ENCODE data around the gene TNRC6A. TPM values are rescaled to one million over a fixed set of nuclear protein-coding genes. Genes with fewer than 3 reads are reported as not detected.

TNRC6A gene
- total RNA-seq, 3 donors from 2014 or later: 49.3 to 84.9 (median 59.6) TPM

- TF ChIP-seq POLR2A (IDR thresholded peaks at IDR 0.05) (no peak), POLR2AphosphoS5 (IDR thresholded peaks at IDR 0.05) (no peak)
- TF ChIP-seq, protein P1, sequence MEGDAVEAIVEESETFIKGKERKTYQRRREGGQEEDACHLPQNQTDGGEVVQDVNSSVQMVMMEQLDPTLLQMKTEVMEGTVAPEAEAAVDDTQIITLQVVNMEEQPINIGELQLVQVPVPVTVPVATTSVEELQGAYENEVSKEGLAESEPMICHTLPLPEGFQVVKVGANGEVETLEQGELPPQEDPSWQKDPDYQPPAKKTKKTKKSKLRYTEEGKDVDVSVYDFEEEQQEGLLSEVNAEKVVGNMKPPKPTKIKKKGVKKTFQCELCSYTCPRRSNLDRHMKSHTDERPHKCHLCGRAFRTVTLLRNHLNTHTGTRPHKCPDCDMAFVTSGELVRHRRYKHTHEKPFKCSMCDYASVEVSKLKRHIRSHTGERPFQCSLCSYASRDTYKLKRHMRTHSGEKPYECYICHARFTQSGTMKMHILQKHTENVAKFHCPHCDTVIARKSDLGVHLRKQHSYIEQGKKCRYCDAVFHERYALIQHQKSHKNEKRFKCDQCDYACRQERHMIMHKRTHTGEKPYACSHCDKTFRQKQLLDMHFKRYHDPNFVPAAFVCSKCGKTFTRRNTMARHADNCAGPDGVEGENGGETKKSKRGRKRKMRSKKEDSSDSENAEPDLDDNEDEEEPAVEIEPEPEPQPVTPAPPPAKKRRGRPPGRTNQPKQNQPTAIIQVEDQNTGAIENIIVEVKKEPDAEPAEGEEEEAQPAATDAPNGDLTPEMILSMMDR (IDR thresholded peaks at IDR 0.05): no peak
- peaks cover 0 to under 1% of the 10 kb centered on the region in 2 donors for H3K9me3 ChIP-seq
- intact Hi-C loops (cut with DNase I; ENCODE audit: low total_unique reads): no loop called here
- no peak overlapping the region for H3K4me3 ChIP-seq
- no peaks in the 10 kb centered on the region for H3K4me1 ChIP-seq
- peak in 1 of 2 donors; percentile 59 for DNase-seq (ENCODE audit: low spot score in 2 of 2)
- no peak overlapping the region for H3K27ac ChIP-seq
- no peaks in the 10 kb centered on the region for H3K36me3 ChIP-seq
- H3K27me3 ChIP-seq: no peaks in the 10 kb centered on the region
These were observed 129.0 kb downstream of the TNRC6A start for GRCh38 chr16:24858219-24859041.

- TF ChIP-seq POLR2A (IDR thresholded peaks at IDR 0.05) (no peak), POLR2AphosphoS5 (IDR thresholded peaks at IDR 0.05) (no peak)
- TF ChIP-seq, protein P1 (IDR thresholded peaks at IDR 0.05): no peak
- no peaks in the 10 kb centered on the region for H3K4me1 ChIP-seq
- H3K4me3 ChIP-seq: no peak overlapping the region
- H3K27me3 ChIP-seq: no peaks in the 10 kb centered on the region
- H3K27ac ChIP-seq: no peak overlapping the region
- intact Hi-C loops (cut with DNase I; ENCODE audit: low total_unique reads): no loop called here
- H3K36me3 ChIP-seq: no peaks in the 10 kb centered on the region
- peaks cover 4 to 8% of the 10 kb centered on the region in 2 donors for H3K9me3 ChIP-seq
- no peak for DNase-seq (ENCODE audit: low spot score in 2 of 2)
These were observed 132.0 kb downstream of the TNRC6A start for GRCh38 chr16:24861461-24861860.

- Histone ChIP-seq H3K27me3 (no peaks in the 10 kb centered on the region), H3K4me3 (no peak overlapping the region), H3K9me3 (peaks cover 4 to 8% of the 10 kb centered on the region in 2 donors), H3K27ac (no peak overlapping the region), H3K36me3 (no peaks in the 10 kb centered on the region), H3K4me1 (no peaks in the 10 kb centered on the region)
- TF ChIP-seq, protein P1 (IDR thresholded peaks at IDR 0.05): no peak
- TF ChIP-seq POLR2AphosphoS5 (IDR thresholded peaks at IDR 0.05): no peak
- no peak for TF ChIP-seq POLR2A (IDR thresholded peaks at IDR 0.05)
- no peak for DNase-seq (ENCODE audit: low spot score in 2 of 2)
- intact Hi-C loops (cut with DNase I; ENCODE audit: low total_unique reads): no loop called here
These were observed 134.4 kb downstream of the TNRC6A start for GRCh38 chr16:24863582-24864437.

GRCh38 chr16:24869033-24869432 is 139.6 kb downstream of the TNRC6A start:
- Histone ChIP-seq H3K4me1 (no peaks in the 10 kb centered on the region), H3K4me3 (no peak overlapping the region), H3K36me3 (no peaks in the 10 kb centered on the region), H3K27ac (no peak overlapping the region), H3K9me3 (peaks cover 2% of the 10 kb centered on the region in 2 donors), H3K27me3 (no peaks in the 10 kb centered on the region)
- no peak for DNase-seq (ENCODE audit: low spot score in 2 of 2)
- intact Hi-C loops (cut with DNase I; ENCODE audit: low total_unique reads): loop anchor here (5.0 kb wide), 1 partner anchor 108 kb away; no protein-coding TSS in a partner anchor
- TF ChIP-seq, protein P1 (IDR thresholded peaks at IDR 0.05): no peak
- TF ChIP-seq POLR2AphosphoS5 (IDR thresholded peaks at IDR 0.05): no peak
- no peak for TF ChIP-seq POLR2A (IDR thresholded peaks at IDR 0.05)

All from breast epithelium (tissue), 4 donors.